ENCODE results near the gene SEMA7A.

DNA sequence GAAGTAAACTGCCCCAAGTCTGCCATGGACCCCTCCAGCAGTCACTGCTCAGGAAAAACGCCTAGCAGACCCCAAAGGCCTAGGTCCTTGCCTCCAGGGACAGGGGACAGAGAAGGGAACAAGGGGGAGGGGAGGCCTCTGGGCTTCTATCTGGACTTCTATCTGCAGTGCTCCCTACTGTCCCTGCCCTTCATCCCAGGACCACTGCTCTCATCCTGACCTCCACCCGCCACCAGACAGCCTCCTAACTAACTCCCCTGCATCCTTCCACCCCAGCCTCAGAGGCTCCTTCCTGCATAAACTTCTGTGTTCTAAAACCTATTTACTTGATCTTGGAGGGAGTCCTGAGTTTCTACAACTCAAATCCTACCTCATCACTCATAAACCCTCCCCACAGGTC is 25.4 kb downstream of the SEMA7A start:
- no peak for TF ChIP-seq POLR2AphosphoS5 (IDR thresholded peaks at IDR 0.05; ENCODE audit: low read depth, low read length)
- TF ChIP-seq TAF1 (IDR thresholded peaks at IDR 0.05; ENCODE audit: borderline replicate concordance, insufficient read depth, low read length): no peak
